ENCODE measurements around the gene BCAS3.

DNA sequence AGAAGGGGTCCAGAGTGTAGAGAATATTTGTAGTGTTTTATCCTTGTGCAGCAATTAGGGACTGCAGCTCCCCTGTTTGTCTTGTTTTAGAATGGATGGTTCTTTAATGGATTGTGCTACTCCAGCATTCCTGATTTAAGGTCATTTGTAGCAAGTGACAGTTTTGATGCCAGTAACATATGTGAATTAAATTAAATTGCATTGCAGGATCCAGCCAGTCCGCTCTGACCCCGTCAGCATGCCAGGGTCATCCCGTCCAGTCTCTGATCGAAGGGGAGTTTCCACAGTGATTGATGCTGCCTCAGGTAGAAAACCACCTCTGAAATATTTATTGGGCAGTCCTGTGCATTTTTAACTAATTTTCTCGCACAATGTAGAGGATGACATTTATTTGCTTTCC, 406.6 kb downstream of the BCAS3 start:
- TF ChIP-seq, protein P1, sequence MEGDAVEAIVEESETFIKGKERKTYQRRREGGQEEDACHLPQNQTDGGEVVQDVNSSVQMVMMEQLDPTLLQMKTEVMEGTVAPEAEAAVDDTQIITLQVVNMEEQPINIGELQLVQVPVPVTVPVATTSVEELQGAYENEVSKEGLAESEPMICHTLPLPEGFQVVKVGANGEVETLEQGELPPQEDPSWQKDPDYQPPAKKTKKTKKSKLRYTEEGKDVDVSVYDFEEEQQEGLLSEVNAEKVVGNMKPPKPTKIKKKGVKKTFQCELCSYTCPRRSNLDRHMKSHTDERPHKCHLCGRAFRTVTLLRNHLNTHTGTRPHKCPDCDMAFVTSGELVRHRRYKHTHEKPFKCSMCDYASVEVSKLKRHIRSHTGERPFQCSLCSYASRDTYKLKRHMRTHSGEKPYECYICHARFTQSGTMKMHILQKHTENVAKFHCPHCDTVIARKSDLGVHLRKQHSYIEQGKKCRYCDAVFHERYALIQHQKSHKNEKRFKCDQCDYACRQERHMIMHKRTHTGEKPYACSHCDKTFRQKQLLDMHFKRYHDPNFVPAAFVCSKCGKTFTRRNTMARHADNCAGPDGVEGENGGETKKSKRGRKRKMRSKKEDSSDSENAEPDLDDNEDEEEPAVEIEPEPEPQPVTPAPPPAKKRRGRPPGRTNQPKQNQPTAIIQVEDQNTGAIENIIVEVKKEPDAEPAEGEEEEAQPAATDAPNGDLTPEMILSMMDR (IDR thresholded peaks at IDR 0.05; ENCODE audit: low read length) = no peak
- TF ChIP-seq EZH2 (IDR thresholded peaks at IDR 0.05; ENCODE audit: borderline replicate concordance, low read length) = no peak

Measured in OCI-LY1 (cell line).